ENCODE results near the gene ARNT2. TPM values are rescaled to one million over a fixed set of nuclear protein-coding genes. Genes with fewer than 3 reads are reported as not detected.

ARNT2 gene
- total RNA-seq, 1 experiment from 2014 or later: 16.8 TPM

DNA sequence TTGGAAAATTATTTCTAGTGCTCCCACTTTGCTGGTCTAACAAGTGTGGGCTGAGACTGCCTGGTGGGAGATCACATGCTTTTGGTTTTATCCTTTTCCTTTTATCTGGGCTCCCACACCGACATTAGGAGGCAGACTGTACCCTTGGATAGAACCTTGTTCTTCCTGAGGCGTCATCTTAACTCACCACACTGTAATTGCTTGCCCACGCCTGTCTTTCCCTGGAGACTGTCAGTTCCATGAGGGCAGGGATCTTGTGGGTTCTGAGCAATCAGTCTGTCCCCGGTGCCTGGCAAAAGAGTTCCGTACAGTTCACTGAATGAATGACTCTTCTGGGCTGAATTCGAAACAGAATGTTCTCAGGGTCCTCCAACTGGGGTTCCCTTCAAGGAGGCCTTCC lies 166.4 kb downstream of the ARNT2 start:
- DNase-seq (ENCODE audit: low read depth, low spot score): no peak
- CTCF ChIA-PET: no interaction called here
- POLR2A ChIA-PET: no interaction called here
- intact Hi-C loops (cut with micrococcal nuclease; ENCODE audit: unreplicated experiment): no loop called here
- Histone ChIP-seq H3K36me3 (ENCODE audit: control insufficient read depth, insufficient read depth, low read length) (no peaks in the 10 kb centered on the region), H3K4me3 (ENCODE audit: low read depth in 2 of 2, low read length in 2 of 2) (no peak overlapping the region), H3K4me1 (ENCODE audit: control insufficient read depth, insufficient read depth, low read length) (no peaks in the 10 kb centered on the region), H3K27ac (ENCODE audit: low read length) (no peak overlapping the region), H3K9me3 (ENCODE audit: control insufficient read depth, insufficient read depth, low read depth, low read length) (no peaks in the 10 kb centered on the region), H3K27me3 (ENCODE audit: control insufficient read depth, insufficient read depth, low read length) (no peaks in the 10 kb centered on the region)
- in situ Hi-C loops (cut with HindIII; ENCODE audit: low pct_unique_long_range_greater_than_20kb, low sequenced_read_pairs): no loop called here
- TF ChIP-seq, protein P1, sequence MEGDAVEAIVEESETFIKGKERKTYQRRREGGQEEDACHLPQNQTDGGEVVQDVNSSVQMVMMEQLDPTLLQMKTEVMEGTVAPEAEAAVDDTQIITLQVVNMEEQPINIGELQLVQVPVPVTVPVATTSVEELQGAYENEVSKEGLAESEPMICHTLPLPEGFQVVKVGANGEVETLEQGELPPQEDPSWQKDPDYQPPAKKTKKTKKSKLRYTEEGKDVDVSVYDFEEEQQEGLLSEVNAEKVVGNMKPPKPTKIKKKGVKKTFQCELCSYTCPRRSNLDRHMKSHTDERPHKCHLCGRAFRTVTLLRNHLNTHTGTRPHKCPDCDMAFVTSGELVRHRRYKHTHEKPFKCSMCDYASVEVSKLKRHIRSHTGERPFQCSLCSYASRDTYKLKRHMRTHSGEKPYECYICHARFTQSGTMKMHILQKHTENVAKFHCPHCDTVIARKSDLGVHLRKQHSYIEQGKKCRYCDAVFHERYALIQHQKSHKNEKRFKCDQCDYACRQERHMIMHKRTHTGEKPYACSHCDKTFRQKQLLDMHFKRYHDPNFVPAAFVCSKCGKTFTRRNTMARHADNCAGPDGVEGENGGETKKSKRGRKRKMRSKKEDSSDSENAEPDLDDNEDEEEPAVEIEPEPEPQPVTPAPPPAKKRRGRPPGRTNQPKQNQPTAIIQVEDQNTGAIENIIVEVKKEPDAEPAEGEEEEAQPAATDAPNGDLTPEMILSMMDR (IDR thresholded peaks at IDR 0.05): no peak
- TF ChIP-seq TCF7L2 (IDR thresholded peaks at IDR 0.05; ENCODE audit: low read depth, low read length): no peak
- no peak for TF ChIP-seq POLR2AphosphoS5 (IDR thresholded peaks at IDR 0.05; ENCODE audit: low read depth, low read length)
- no peak for TF ChIP-seq SIN3A (IDR thresholded peaks at IDR 0.05; ENCODE audit: borderline replicate concordance, insufficient read depth, low read depth, low read length)
- TF ChIP-seq, protein P2, sequence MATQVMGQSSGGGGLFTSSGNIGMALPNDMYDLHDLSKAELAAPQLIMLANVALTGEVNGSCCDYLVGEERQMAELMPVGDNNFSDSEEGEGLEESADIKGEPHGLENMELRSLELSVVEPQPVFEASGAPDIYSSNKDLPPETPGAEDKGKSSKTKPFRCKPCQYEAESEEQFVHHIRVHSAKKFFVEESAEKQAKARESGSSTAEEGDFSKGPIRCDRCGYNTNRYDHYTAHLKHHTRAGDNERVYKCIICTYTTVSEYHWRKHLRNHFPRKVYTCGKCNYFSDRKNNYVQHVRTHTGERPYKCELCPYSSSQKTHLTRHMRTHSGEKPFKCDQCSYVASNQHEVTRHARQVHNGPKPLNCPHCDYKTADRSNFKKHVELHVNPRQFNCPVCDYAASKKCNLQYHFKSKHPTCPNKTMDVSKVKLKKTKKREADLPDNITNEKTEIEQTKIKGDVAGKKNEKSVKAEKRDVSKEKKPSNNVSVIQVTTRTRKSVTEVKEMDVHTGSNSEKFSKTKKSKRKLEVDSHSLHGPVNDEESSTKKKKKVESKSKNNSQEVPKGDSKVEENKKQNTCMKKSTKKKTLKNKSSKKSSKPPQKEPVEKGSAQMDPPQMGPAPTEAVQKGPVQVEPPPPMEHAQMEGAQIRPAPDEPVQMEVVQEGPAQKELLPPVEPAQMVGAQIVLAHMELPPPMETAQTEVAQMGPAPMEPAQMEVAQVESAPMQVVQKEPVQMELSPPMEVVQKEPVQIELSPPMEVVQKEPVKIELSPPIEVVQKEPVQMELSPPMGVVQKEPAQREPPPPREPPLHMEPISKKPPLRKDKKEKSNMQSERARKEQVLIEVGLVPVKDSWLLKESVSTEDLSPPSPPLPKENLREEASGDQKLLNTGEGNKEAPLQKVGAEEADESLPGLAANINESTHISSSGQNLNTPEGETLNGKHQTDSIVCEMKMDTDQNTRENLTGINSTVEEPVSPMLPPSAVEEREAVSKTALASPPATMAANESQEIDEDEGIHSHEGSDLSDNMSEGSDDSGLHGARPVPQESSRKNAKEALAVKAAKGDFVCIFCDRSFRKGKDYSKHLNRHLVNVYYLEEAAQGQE (IDR thresholded peaks at IDR 0.05; ENCODE audit: insufficient read depth in 1 of 2, low read depth in 2 of 2, low read length in 1 of 2): no peak
- BruUV-seq (replicated peaks): no TSS peak
- ATAC-seq: no peak

DNA sequence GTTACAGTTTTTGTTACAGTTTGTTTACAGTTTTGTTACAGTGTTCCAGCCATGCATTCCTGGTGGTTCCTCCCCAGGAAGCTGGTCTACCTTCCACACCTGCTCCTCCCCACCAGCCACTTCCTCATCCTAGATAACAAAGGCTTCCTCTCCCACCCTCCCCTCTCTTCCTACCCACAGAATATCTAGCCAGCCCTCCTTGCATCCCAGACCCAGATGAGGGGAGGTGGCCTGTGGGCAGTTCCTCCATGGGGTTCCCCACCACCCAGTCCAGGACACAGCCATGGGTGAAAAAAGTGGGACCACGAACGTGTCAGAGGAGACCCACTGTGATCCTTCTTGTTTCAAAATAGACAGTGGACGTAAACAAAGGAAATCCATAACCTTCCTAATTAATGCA lies 168.2 kb downstream of the ARNT2 start:
- no peak overlapping the region for H3K4me3 ChIP-seq (ENCODE audit: low read depth in 2 of 2, low read length in 2 of 2)
- in situ Hi-C loops (cut with HindIII; ENCODE audit: low pct_unique_long_range_greater_than_20kb, low sequenced_read_pairs): no loop called here
- ATAC-seq: no peak
- no TSS peak for BruUV-seq (replicated peaks)
- H3K27ac ChIP-seq (ENCODE audit: low read length): no peak overlapping the region
- no peaks in the 10 kb centered on the region for H3K9me3 ChIP-seq (ENCODE audit: control insufficient read depth, insufficient read depth, low read depth, low read length)
- DNase-seq (ENCODE audit: low read depth, low spot score): no peak
- ChIA-PET CTCF (no interaction called here), POLR2A (no interaction called here)
- TF ChIP-seq POLR2AphosphoS5 (IDR thresholded peaks at IDR 0.05; ENCODE audit: low read depth, low read length): no peak
- TF ChIP-seq TCF7L2 (IDR thresholded peaks at IDR 0.05; ENCODE audit: low read depth, low read length): no peak
- no peaks in the 10 kb centered on the region for H3K27me3 ChIP-seq (ENCODE audit: control insufficient read depth, insufficient read depth, low read length)
- H3K4me1 ChIP-seq (ENCODE audit: control insufficient read depth, insufficient read depth, low read length): no peaks in the 10 kb centered on the region
- H3K36me3 ChIP-seq (ENCODE audit: control insufficient read depth, insufficient read depth, low read length): no peaks in the 10 kb centered on the region
- intact Hi-C loops (cut with micrococcal nuclease; ENCODE audit: unreplicated experiment): no loop called here

DNA sequence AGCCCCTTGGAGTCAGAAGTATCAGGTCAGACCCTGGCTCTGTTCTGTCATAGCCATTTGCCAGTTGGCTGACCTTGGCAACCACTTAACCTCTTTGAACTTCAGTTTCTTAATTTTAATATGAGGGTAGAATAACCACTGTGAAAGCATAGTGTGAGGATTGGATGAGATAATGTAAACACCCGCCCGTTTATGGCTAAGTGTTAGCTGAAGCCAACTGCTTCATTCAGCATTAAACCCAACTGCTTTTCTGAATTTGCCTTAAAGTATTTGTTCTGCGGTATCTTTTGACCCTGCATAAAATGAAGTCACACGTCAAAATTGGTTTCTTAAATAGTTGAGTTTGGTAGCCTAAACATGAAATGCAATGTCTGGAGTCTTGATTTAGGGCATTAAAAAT lies 169.4 kb downstream of the ARNT2 start:
- no peak for TF ChIP-seq SIN3A (IDR thresholded peaks at IDR 0.05; ENCODE audit: borderline replicate concordance, insufficient read depth, low read depth, low read length)
- no peak for TF ChIP-seq TCF7L2 (IDR thresholded peaks at IDR 0.05; ENCODE audit: low read depth, low read length)
- TF ChIP-seq, protein P2 (IDR thresholded peaks at IDR 0.05; ENCODE audit: insufficient read depth in 1 of 2, low read depth in 2 of 2, low read length in 1 of 2): no peak
- TF ChIP-seq, protein P1 (IDR thresholded peaks at IDR 0.05): no peak
- TF ChIP-seq POLR2AphosphoS5 (IDR thresholded peaks at IDR 0.05; ENCODE audit: low read depth, low read length): no peak
- Histone ChIP-seq H3K27ac (ENCODE audit: low read length) (no peak overlapping the region), H3K4me1 (ENCODE audit: control insufficient read depth, insufficient read depth, low read length) (no peaks in the 10 kb centered on the region), H3K27me3 (ENCODE audit: control insufficient read depth, insufficient read depth, low read length) (no peaks in the 10 kb centered on the region), H3K36me3 (ENCODE audit: control insufficient read depth, insufficient read depth, low read length) (no peaks in the 10 kb centered on the region), H3K4me3 (ENCODE audit: low read depth in 2 of 2, low read length in 2 of 2) (no peak overlapping the region), H3K9me3 (ENCODE audit: control insufficient read depth, insufficient read depth, low read depth, low read length) (no peaks in the 10 kb centered on the region)
- in situ Hi-C loops (cut with HindIII; ENCODE audit: low pct_unique_long_range_greater_than_20kb, low sequenced_read_pairs) (no loop called here), intact Hi-C loops (cut with micrococcal nuclease; ENCODE audit: unreplicated experiment) (no loop called here)
- POLR2A ChIA-PET: no interaction called here
- CTCF ChIA-PET: no interaction called here
- BruUV-seq (replicated peaks): no TSS peak
- DNase-seq (ENCODE audit: low read depth, low spot score) (no peak), ATAC-seq (no peak)
